Keratinocyte (primary cell): ENCODE measurements around the gene RTN4R.

Experiments used
- EZH2 ChIP-seq: IDR thresholded peaks from one replicate; pipeline ENCODE4 v1.6.1; 2012; ENCODE audit warnings: inconsistent platforms, mild to moderate bottlenecking, low read length, moderate library complexity
- TF ChIP-seq, protein P1 (sequence below), 3 experiments: IDR thresholded peaks in 1 of 3; conservative IDR thresholded peaks in 1 of 3; optimal IDR thresholded peaks in 1 of 3; 2 replicates in 2 of 3; 3 replicates in 1 of 3; pipeline versions ENCODE3 to v1.5.1; 2011; ENCODE audit warnings: low read length in 3 of 3, mild to moderate bottlenecking in 3 of 3, moderate library complexity in 2 of 3, control low read depth in 1 of 3, inconsistent platforms in 1 of 3; ENCODE audit not compliant: insufficient read depth in 2 of 3; ENCODE audit errors: extremely low read depth in 1 of 3

- TF ChIP-seq, protein P1, sequence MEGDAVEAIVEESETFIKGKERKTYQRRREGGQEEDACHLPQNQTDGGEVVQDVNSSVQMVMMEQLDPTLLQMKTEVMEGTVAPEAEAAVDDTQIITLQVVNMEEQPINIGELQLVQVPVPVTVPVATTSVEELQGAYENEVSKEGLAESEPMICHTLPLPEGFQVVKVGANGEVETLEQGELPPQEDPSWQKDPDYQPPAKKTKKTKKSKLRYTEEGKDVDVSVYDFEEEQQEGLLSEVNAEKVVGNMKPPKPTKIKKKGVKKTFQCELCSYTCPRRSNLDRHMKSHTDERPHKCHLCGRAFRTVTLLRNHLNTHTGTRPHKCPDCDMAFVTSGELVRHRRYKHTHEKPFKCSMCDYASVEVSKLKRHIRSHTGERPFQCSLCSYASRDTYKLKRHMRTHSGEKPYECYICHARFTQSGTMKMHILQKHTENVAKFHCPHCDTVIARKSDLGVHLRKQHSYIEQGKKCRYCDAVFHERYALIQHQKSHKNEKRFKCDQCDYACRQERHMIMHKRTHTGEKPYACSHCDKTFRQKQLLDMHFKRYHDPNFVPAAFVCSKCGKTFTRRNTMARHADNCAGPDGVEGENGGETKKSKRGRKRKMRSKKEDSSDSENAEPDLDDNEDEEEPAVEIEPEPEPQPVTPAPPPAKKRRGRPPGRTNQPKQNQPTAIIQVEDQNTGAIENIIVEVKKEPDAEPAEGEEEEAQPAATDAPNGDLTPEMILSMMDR (optimal IDR thresholded peaks at IDR 0.05 in 1 of 3, IDR thresholded peaks at IDR 0.05 in 1 of 3, conservative IDR thresholded peaks at IDR 0.05 in 1 of 3; ENCODE audit: extremely low read depth in 1 of 3, insufficient read depth in 2 of 3, low read length in 3 of 3), result no peak
- TF ChIP-seq EZH2, result no peak
Observed at GRCh38 chr22:20199413-20199842, 68.7 kb downstream of the RTN4R start.
